ENCODE results near the gene TPRG1. TPM values are rescaled to one million over a fixed set of nuclear protein-coding genes. Genes with fewer than 3 reads are reported as not detected.

The TPRG1 gene
- total RNA-seq, 1 donor from 2014 or later: 0.18 TPM

- intact Hi-C loops (cut with micrococcal nuclease): no loop called here
- TF ChIP-seq, protein P1, sequence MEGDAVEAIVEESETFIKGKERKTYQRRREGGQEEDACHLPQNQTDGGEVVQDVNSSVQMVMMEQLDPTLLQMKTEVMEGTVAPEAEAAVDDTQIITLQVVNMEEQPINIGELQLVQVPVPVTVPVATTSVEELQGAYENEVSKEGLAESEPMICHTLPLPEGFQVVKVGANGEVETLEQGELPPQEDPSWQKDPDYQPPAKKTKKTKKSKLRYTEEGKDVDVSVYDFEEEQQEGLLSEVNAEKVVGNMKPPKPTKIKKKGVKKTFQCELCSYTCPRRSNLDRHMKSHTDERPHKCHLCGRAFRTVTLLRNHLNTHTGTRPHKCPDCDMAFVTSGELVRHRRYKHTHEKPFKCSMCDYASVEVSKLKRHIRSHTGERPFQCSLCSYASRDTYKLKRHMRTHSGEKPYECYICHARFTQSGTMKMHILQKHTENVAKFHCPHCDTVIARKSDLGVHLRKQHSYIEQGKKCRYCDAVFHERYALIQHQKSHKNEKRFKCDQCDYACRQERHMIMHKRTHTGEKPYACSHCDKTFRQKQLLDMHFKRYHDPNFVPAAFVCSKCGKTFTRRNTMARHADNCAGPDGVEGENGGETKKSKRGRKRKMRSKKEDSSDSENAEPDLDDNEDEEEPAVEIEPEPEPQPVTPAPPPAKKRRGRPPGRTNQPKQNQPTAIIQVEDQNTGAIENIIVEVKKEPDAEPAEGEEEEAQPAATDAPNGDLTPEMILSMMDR (IDR thresholded peaks at IDR 0.05): no peak
- Mint-ChIP-seq H3K27me3 (peaks cover 2% of the 10 kb centered on the region), H3K36me3 (ENCODE audit: low read depth) (no peaks in the 10 kb centered on the region), H3K9me3 (no peaks in the 10 kb centered on the region), H3K27ac (no peak overlapping the region), H3K4me3 (no peak overlapping the region), H3K4me1 (no peaks in the 10 kb centered on the region)
- ChIA-PET POLR2A (no interaction called here), CTCF (interaction anchor here (0.6 kb wide), 1 partner anchor 460 kb away, joined by 3 read pairs; no protein-coding TSS in a partner anchor)
- no peak for ATAC-seq (ENCODE audit: low read depth)
- no peak for DNase-seq
Observed at GRCh38 chr3:189342811-189343210, 171.0 kb downstream of the TPRG1 start.

- Mint-ChIP-seq H3K27ac (no peak overlapping the region), H3K4me1 (no peaks in the 10 kb centered on the region), H3K27me3 (peaks cover 2% of the 10 kb centered on the region), H3K36me3 (ENCODE audit: low read depth) (no peaks in the 10 kb centered on the region), H3K9me3 (no peaks in the 10 kb centered on the region), H3K4me3 (no peak overlapping the region)
- CTCF ChIA-PET: no interaction called here
- POLR2A ChIA-PET: no interaction called here
- intact Hi-C loops (cut with micrococcal nuclease): no loop called here
- TF ChIP-seq, protein P1 (IDR thresholded peaks at IDR 0.05): no peak
- DNase-seq (no peak), ATAC-seq (ENCODE audit: low read depth) (no peak)
Observed at GRCh38 chr3:189344996-189345395, 173.2 kb downstream of the TPRG1 start.

GRCh38 chr3:189349772-189350171 is 178.0 kb downstream of the TPRG1 start:
- Mint-ChIP-seq H3K4me1 (no peaks in the 10 kb centered on the region), H3K36me3 (ENCODE audit: low read depth) (no peaks in the 10 kb centered on the region), H3K27ac (no peak overlapping the region), H3K4me3 (no peak overlapping the region), H3K9me3 (no peaks in the 10 kb centered on the region), H3K27me3 (no peaks in the 10 kb centered on the region)
- CTCF ChIA-PET: no interaction called here
- POLR2A ChIA-PET: no interaction called here
- TF ChIP-seq, protein P1 (IDR thresholded peaks at IDR 0.05): no peak
- no peak for DNase-seq
- no peak for ATAC-seq (ENCODE audit: low read depth)
- intact Hi-C loops (cut with micrococcal nuclease): no loop called here

GRCh38 chr3:189353318-189353965 is 181.7 kb downstream of the TPRG1 start:
- CTCF ChIA-PET: no interaction called here

DNA sequence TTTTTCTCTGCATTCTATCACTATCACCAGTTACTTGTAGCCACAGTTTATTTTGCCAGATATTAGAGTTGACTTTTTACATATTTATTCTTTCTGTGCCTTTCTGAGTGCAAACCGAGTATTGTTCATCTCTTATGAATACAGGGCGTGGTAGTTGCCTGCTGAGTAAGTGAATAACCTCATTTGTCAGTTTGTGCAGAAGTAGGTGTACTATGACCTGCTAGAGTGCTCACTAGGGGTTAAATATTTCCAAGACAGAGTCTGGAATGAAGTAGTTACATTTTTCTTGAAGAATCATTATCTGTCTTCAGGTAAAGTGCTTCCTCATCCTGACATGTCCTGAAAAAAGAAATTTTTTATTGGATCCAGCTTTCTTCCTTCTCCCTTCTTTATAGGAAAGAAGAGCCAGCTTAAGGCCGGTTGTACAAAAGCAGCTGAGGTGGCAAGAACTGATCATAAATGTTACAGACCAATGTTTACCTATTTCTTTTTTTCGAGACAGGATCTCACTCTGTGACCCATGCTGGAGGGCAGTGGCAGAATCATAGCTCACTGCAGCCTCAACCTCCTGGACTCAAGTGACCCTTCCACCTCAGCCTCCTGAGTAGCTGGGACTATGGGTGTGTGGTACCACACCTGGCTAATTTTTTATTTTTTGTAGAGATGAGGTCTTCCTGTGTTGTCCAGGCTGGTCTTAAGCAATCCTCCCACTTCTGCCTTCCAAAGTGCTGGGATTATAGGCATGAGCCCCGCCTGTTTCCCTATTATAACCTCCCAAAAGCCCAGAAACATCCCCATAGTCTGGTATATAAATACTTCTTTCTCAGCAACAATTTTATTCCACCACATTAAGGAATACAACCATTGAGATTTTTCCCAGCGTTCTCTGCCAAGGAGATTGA is 182.5 kb downstream of the TPRG1 start:
- H3K27me3 Mint-ChIP-seq: no peaks in the 10 kb centered on the region
- POLR2A ChIA-PET: no interaction called here
- intact Hi-C loops (cut with micrococcal nuclease): no loop called here
- TF ChIP-seq, protein P1 (IDR thresholded peaks at IDR 0.05): no peak
- H3K4me1 Mint-ChIP-seq: no peaks in the 10 kb centered on the region
- H3K4me3 Mint-ChIP-seq: no peak overlapping the region
- CTCF ChIA-PET: no interaction called here
- H3K9me3 Mint-ChIP-seq: no peaks in the 10 kb centered on the region
- DNase-seq (no peak), ATAC-seq (ENCODE audit: low read depth) (no peak)
- no peak overlapping the region for H3K27ac Mint-ChIP-seq
- H3K36me3 Mint-ChIP-seq (ENCODE audit: low read depth): no peaks in the 10 kb centered on the region

More at GRCh38 chr3:189353318-189353965, 181.7 kb downstream of the TPRG1 start:
- no peak for DNase-seq
- POLR2A ChIA-PET: no interaction called here
- Mint-ChIP-seq H3K36me3 (ENCODE audit: low read depth) (no peaks in the 10 kb centered on the region), H3K4me1 (no peaks in the 10 kb centered on the region), H3K27ac (no peak overlapping the region), H3K4me3 (no peak overlapping the region), H3K9me3 (no peaks in the 10 kb centered on the region), H3K27me3 (no peaks in the 10 kb centered on the region)
- TF ChIP-seq, protein P1 (IDR thresholded peaks at IDR 0.05): no peak
- no peak for ATAC-seq (ENCODE audit: low read depth)
- intact Hi-C loops (cut with micrococcal nuclease): no loop called here

Measured in activated B cell treated with CpG ODN at 0.5 μM for 24 hours (primary cell).